A549 (cell line): Measurements from ENCODE around the gene CDIP1. TPM values are rescaled to one million over a fixed set of nuclear protein-coding genes. Genes with fewer than 3 reads are reported as not detected.

Experiments used
- ATAC-seq, 2 experiments: fragments of 200-7000 bp in 1 of 2; fragments of >200 bp in 1 of 2; cut with Nextera tagmentation in 1 of 2; cut with Tn5 transposase in 1 of 2; 3 replicates each; pipeline versions ENCODE4 v1.8.0 to v1.9.1; 2018 to 2020; ENCODE audit warnings: mild to moderate bottlenecking in 1 of 2, moderate library complexity in 1 of 2
- CTCF ChIA-PET: fragments of 300-600 bp; sonication (Branson Sonifier 250); formaldehyde crosslinking; extraction: SDS; loops from one replicate; lab custom pipeline; 2021; ENCODE audit warnings: antibody characterized with exemption, inconsistent platforms; lab: Yijun Ruan, JAX
- POLR2A ChIA-PET: fragments of 350-600 bp; formaldehyde crosslinking; extraction: SDS; loops from one replicate; lab custom pipeline; 2021; ENCODE audit warnings: antibody characterized with exemption, inconsistent platforms; lab: Yijun Ruan, JAX
- DNase-seq, 2 experiments: peaks; one replicate each; pipeline versions ENCODE4 v3.0.0 to v3.0.0-alpha.2; 2011 to 2016; ENCODE audit warnings: low read depth in 1 of 2, low spot score in 1 of 2
- FAIRE-seq: peaks from 2 replicates; lab custom pipeline; 2011; peaks lifted over from hg19 to GRCh38; lab: Jason Lieb, UNC
- H3K27ac ChIP-seq, 2 experiments: fragments of >200 bp; sonication (Bioruptor Twin); formaldehyde crosslinking; 3 replicates each; pipeline ENCODE4 v1.5.1; 2016 to 2017
- H3K4me1 ChIP-seq: fragments of >200 bp; sonication (Bioruptor Twin); formaldehyde crosslinking; 3 replicates; pipeline ENCODE4 v1.6.1; 2016
- H3K4me2 ChIP-seq: fragments of >200 bp; sonication (Bioruptor Twin); formaldehyde crosslinking; 3 replicates; pipeline ENCODE4 v1.6.1; 2016
- H3K4me3 ChIP-seq: fragments of >200 bp; sonication (Bioruptor Twin); formaldehyde crosslinking; 3 replicates; pipeline ENCODE4 v1.5.1; 2016
- H3K9me3 ChIP-seq: fragments of >200 bp; sonication (Bioruptor Twin); formaldehyde crosslinking; 3 replicates; pipeline ENCODE4 v1.6.1; 2016
- BHLHE40 ChIP-seq: IDR thresholded peaks from 2 replicates; pipeline ENCODE4 v1.6.1; 2012; ENCODE audit warnings: low read depth, low read length, inconsistent platforms
- CBX2 ChIP-seq: fragments of 200-600 bp; sonication (generic); IDR thresholded peaks from 2 replicates; pipeline ENCODE4 v1.6.1; 2016; ENCODE audit warnings: low read depth, mild to moderate bottlenecking, borderline replicate concordance
- CHD2 ChIP-seq: fragments of 150-350 bp; IDR thresholded peaks from 2 replicates; pipeline ENCODE4 v1.6.1; 2014; ENCODE audit warnings: low read length; ENCODE audit not compliant: partially characterized antibody
- EHF ChIP-seq: fragments of 250-450 bp; sonication (Bioruptor Pico); IDR thresholded peaks from 2 replicates; pipeline ENCODE4 v1.5.0; 2020; ENCODE audit warnings: mild to moderate bottlenecking
- EP300 ChIP-seq, 2 experiments: fragments of >200 bp; sonication (Bioruptor Twin); formaldehyde crosslinking; IDR thresholded peaks; 2 replicates in 1 of 2; 3 replicates in 1 of 2; pipeline ENCODE4 v1.6.1; 2016 to 2017
- FOSB ChIP-seq: fragments of 250-450 bp; sonication (Bioruptor Pico); IDR thresholded peaks from 2 replicates; pipeline ENCODE4 v1.5.0; 2020; ENCODE audit warnings: mild to moderate bottlenecking, moderate library complexity
- FOSL2 ChIP-seq, 2 experiments: fragments of 450-650 bp in 1 of 2; fragments of >200 bp in 1 of 2; sonication (Bioruptor Twin) in 1 of 2; formaldehyde crosslinking; IDR thresholded peaks; 2 replicates each; pipeline versions ENCODE4 v1.5.0 to v1.6.1; 2016 to 2020; ENCODE audit warnings: mild to moderate bottlenecking in 1 of 2, moderate library complexity in 1 of 2
- HEYL ChIP-seq: fragments of 250-450 bp; sonication (Bioruptor Pico); IDR thresholded peaks from 2 replicates; pipeline ENCODE4 v1.8.0; 2021; ENCODE audit warnings: mild to moderate bottlenecking, moderate library complexity
- HOXA7 ChIP-seq: fragments of 250-450 bp; sonication (Bioruptor Pico); IDR thresholded peaks from 2 replicates; pipeline ENCODE4 v1.5.0; 2020; ENCODE audit warnings: mild to moderate bottlenecking, moderate library complexity
- KDM1A ChIP-seq: fragments of 200-600 bp; sonication (generic); IDR thresholded peaks from 2 replicates; pipeline ENCODE4 v1.6.1; 2016; ENCODE audit warnings: low read depth, mild to moderate bottlenecking
- MYC ChIP-seq: IDR thresholded peaks from 2 replicates; pipeline ENCODE4 v1.6.1; 2012; ENCODE audit warnings: mild to moderate bottlenecking, inconsistent platforms, low read length, improper control_type of control experiment, borderline replicate concordance
- NPAS2 ChIP-seq: fragments of 250-450 bp; sonication (Bioruptor Pico); IDR thresholded peaks from 2 replicates; pipeline ENCODE4 v1.8.0; 2022; ENCODE audit warnings: mild to moderate bottlenecking, moderate library complexity, borderline replicate concordance
- NR3C1 ChIP-seq: fragments of >200 bp; sonication (Bioruptor Twin); formaldehyde crosslinking; IDR thresholded peaks from 3 replicates; pipeline ENCODE4 v1.6.1; 2017
- PHF8 ChIP-seq: fragments of 200-600 bp; sonication (generic); IDR thresholded peaks from 2 replicates; pipeline ENCODE4 v1.6.1; 2016; ENCODE audit warnings: low read depth, mild to moderate bottlenecking, antibody characterized with exemption, moderate library complexity, borderline replicate concordance
- RARB ChIP-seq: fragments of 250-450 bp; sonication (Bioruptor Pico); IDR thresholded peaks from 2 replicates; pipeline ENCODE4 v1.8.0; 2021; ENCODE audit warnings: mild to moderate bottlenecking, moderate library complexity
- RFX5 ChIP-seq: fragments of 450-650 bp; IDR thresholded peaks from 2 replicates; pipeline ENCODE4 v1.7.1; 2014; ENCODE audit warnings: antibody characterized with exemption, mild to moderate bottlenecking, moderate library complexity
- TP53 ChIP-seq: fragments of 250-450 bp; sonication (Bioruptor Pico); IDR thresholded peaks from 2 replicates; pipeline ENCODE4 v1.5.0; 2021; ENCODE audit warnings: mild to moderate bottlenecking, moderate library complexity
- ZNF302 ChIP-seq: fragments of 250-450 bp; sonication (Bioruptor Pico); IDR thresholded peaks from 2 replicates; pipeline ENCODE4 v1.9.0; 2021; ENCODE audit warnings: inconsistent platforms, mild to moderate bottlenecking, moderate library complexity
- WGBS: methylation state at CpG from one replicate; pipeline ENCODE4 v1.1.6; 2017; ENCODE audit errors: missing lambda C conversion rate; 5-methylcytosine and 5-hydroxymethylcytosine counted together
- polyA plus RNA-seq, 4 experiments: library from polyadenylated mRNA; depleted of rRNA in 3 of 4; stranded (reverse); fragments of >200 nt; fragmentation: RNase III in 1 of 4; extraction: RNeasy Plus Mini Kit Qiagen cat#74134 plus additional on column Dnase treatment in 1 of 4; gene quantifications; 2 replicates in 3 of 4; 3 replicates in 1 of 4; pipeline ENCODE4 v1.2.3, GENCODE V29; 2011 to 2017
- TF ChIP-seq, protein P1 (sequence below): IDR thresholded peaks from 2 replicates; pipeline ENCODE4 v1.6.1; 2012
- TF ChIP-seq, protein P2 (sequence below): fragments of 450-650 bp; IDR thresholded peaks from 2 replicates; pipeline ENCODE4 v1.6.1; 2014; ENCODE audit warnings: antibody characterized with exemption
- TF ChIP-seq, protein P3 (sequence below): fragments of 150-350 bp; IDR thresholded peaks from 2 replicates; pipeline ENCODE4 v1.6.1; 2014; ENCODE audit warnings: low read depth, mild to moderate bottlenecking, low read length
- TF ChIP-seq, protein P4 (sequence below): fragments of 250-450 bp; sonication (Bioruptor Pico); IDR thresholded peaks from 2 replicates; pipeline ENCODE4 v1.5.0; 2020; ENCODE audit warnings: low read depth, mild to moderate bottlenecking, moderate library complexity

Gene CDIP1
- polyA plus RNA-seq, 2 of the 4 experiments (the other 2 are of a cell fraction) = 3.7 to 8.4 TPM

DNA sequence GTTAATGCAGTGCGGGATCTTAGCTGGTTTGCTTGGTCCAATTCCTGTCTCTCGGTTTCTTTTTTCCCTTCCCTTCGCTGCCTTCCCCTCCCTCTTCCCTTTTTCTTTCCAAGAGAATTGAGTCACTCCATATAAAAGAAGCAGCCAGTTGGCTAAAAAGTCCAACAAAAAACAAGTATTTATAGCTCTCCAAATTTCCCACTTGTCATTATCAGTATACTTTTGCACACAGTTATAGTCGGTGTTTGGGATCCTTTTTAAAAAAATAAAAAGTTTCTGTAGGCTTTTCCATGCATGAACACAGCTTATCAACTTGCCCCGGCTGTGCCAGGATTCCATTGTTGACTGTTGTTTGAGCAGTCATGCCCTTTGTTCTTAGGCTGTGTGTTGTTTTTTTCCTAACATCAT lies 37.5 kb downstream of the CDIP1 start:
- CTCF ChIA-PET = interaction anchor here (0.7 to 4.9 kb wide), 12 partner anchors 8 to 555 kb away, joined by 3 to 32 read pairs (median 6); partner anchors contain the start of gene HMOX2
- 61% methylated on average over 5 of the region's 5 CpGs for WGBS
- H3K27ac ChIP-seq = peak overlapping the region in 1 of 2 experiments; percentile 44; a peak in 2 of 6 replicates
- DNase-seq = no peak
- POLR2A ChIA-PET = interaction anchor here (0.6 kb wide), 1 partner anchor 506 kb away, joined by 4 read pairs; no protein-coding TSS in a partner anchor
- TF ChIP-seq PHF8 = no peak
- TF ChIP-seq, all 56 proteins: peak for 0
- peak overlapping the region; percentile 44 for H3K4me2 ChIP-seq
- peaks cover 28% of the 10 kb centered on the region for H3K4me1 ChIP-seq
- H3K4me3 ChIP-seq = no peak overlapping the region
- FAIRE-seq (no peak), ATAC-seq (no peak)
- no peaks in the 10 kb centered on the region for H3K9me3 ChIP-seq

DNA sequence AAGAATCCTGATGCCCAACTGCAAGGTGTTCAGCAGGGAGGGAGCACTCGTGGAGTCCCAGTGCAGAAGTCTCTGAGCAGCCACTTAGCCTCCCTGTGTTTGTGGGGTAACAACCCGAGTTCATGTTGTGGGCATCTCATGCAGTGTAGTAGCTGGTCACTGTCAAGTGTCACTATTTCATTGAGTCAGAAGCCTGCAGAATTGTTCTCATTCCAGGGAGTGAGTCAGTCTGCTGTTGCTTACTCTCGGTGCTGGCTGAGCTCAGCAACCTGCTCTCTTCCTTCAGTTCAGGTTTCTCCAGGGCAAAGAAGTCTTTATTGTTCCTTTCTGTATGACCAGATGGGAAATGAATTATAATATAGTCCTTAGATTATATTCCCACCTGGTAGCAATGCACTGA lies 38.3 kb downstream of the CDIP1 start:
- ChIA-PET POLR2A (interaction anchor here (1.0 kb wide), 1 partner anchor 24 kb away, joined by 4 read pairs; the partner anchor contains the start of gene HMOX2), CTCF (interaction anchor here (1.0 to 4.9 kb wide), 11 partner anchors 9 to 456 kb away, joined by 3 to 32 read pairs (median 7); partner anchors contain the start of gene HMOX2)
- TF ChIP-seq FOSL2 (IDR thresholded peaks at IDR 0.05) (no peak; the same call in 1 of the 2 replicates), FOSL2 (CRISPR knock-in tag; IDR thresholded peaks at IDR 0.05) (peak; percentile 60), KDM1A (no peak)
- peak; percentile 90 to 93 for ATAC-seq
- H3K4me1 ChIP-seq = peaks cover 36% of the 10 kb centered on the region
- peak overlapping the region; percentile 44 for H3K4me2 ChIP-seq
- no peaks in the 10 kb centered on the region for H3K9me3 ChIP-seq
- no peak for FAIRE-seq
- WGBS = 5% methylated on average over 3 of the region's 3 CpGs
- no peak overlapping the region for H3K4me3 ChIP-seq
- H3K27ac ChIP-seq = peak overlapping the region in 1 of 2 experiments; percentile 44; a peak in 1 of 6 replicates
- DNase-seq = peak; percentile 33 to 67

DNA sequence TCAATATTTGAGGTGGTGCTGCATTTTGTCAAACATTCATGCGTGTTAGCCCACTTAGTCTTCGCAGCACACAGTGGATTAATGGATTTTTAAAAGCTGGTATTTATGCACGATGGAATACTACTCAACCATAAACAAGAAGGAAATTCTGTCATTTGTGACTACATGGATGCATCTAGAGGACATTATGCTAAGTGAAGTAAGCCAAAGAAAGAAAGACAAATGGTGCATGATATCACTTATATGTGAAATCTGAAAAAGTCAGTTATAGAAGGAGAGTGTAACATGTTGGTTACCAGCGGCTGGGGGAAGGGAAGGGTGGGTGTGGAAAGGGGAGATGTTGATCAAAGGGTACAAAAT lies 39.4 kb downstream of the CDIP1 start:
- Histone ChIP-seq H3K4me2 (no peak overlapping the region), H3K4me1 (peaks cover 45% of the 10 kb centered on the region), H3K9me3 (no peaks in the 10 kb centered on the region), H3K4me3 (no peak overlapping the region), H3K27ac (no peak overlapping the region)
- ChIA-PET CTCF (interaction anchor here (0.9 to 4.9 kb wide), 10 partner anchors 8 to 457 kb away, joined by 3 to 32 read pairs (median 6); partner anchors contain the start of gene HMOX2), POLR2A (no interaction called here)
- no peak for TF ChIP-seq MYC
- no peak for TF ChIP-seq PHF8
- TF ChIP-seq HEYL (CRISPR knock-in tag) = no peak
- no peak for TF ChIP-seq ZNF302 (CRISPR knock-in tag)
- no peak for TF ChIP-seq RFX5
- no peak for TF ChIP-seq NPAS2 (CRISPR knock-in tag)
- TF ChIP-seq HOXA7 (CRISPR knock-in tag) = no peak
- TF ChIP-seq NR3C1 = no peak
- no peak for TF ChIP-seq EP300 (IDR thresholded peaks at IDR 0.05)
- TF ChIP-seq KDM1A = no peak
- TF ChIP-seq, protein P1, sequence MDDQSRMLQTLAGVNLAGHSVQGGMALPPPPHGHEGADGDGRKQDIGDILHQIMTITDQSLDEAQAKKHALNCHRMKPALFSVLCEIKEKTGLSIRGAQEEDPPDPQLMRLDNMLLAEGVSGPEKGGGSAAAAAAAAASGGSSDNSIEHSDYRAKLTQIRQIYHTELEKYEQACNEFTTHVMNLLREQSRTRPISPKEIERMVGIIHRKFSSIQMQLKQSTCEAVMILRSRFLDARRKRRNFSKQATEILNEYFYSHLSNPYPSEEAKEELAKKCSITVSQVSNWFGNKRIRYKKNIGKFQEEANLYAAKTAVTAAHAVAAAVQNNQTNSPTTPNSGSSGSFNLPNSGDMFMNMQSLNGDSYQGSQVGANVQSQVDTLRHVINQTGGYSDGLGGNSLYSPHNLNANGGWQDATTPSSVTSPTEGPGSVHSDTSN = no peak
- no peak for TF ChIP-seq BHLHE40
- no peak for TF ChIP-seq CHD2
- no peak for TF ChIP-seq TP53 (CRISPR knock-in tag)
- WGBS = 93% methylated on average over 4 of the region's 4 CpGs
- no peak for DNase-seq
- ATAC-seq = no peak
- FAIRE-seq = no peak

DNA sequence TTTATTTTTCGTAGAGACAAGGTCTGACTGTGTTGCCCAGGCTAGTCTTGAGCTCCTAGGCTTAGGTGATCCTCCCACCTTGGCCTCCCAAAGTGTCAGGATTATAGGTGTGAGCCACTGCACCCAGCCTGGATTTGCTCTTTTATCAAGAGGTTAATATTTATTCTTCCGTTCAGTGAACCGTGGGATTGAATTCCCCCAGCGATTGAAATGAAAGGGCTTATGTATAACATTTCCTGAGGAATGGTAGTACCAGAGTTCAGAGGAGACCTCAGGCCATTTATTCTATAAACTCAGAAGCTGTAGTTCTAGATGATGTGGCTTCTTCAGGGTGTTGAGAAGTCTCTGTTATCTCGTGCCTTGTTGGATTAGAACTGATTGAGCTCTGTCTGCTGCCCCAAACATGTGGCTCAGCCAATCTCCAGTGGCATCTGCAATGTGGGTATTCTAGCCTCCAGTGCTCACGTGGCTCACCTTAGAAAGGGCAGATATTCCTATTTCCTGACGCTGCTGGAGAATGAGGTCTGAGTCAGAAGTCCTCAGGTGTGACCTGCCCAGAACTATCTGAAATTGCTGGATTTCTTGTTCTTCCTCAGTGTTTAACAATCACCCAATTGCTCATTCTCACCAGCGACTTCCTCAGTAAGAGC lies 39.9 kb downstream of the CDIP1 start:
- FAIRE-seq (no peak), ATAC-seq (no peak), DNase-seq (no peak)
- Histone ChIP-seq H3K4me3 (no peak overlapping the region), H3K4me1 (peaks cover 45% of the 10 kb centered on the region), H3K27ac (no peak overlapping the region), H3K9me3 (no peaks in the 10 kb centered on the region), H3K4me2 (no peak overlapping the region)
- TF ChIP-seq, protein P2, sequence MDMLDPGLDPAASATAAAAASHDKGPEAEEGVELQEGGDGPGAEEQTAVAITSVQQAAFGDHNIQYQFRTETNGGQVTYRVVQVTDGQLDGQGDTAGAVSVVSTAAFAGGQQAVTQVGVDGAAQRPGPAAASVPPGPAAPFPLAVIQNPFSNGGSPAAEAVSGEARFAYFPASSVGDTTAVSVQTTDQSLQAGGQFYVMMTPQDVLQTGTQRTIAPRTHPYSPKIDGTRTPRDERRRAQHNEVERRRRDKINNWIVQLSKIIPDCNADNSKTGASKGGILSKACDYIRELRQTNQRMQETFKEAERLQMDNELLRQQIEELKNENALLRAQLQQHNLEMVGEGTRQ = no peak
- TF ChIP-seq BHLHE40 (no peak), EHF (CRISPR knock-in tag) (no peak), RARB (CRISPR knock-in tag) (no peak), KDM1A (no peak), CBX2 (no peak), FOSB (CRISPR knock-in tag) (no peak)
- TF ChIP-seq, protein P3, sequence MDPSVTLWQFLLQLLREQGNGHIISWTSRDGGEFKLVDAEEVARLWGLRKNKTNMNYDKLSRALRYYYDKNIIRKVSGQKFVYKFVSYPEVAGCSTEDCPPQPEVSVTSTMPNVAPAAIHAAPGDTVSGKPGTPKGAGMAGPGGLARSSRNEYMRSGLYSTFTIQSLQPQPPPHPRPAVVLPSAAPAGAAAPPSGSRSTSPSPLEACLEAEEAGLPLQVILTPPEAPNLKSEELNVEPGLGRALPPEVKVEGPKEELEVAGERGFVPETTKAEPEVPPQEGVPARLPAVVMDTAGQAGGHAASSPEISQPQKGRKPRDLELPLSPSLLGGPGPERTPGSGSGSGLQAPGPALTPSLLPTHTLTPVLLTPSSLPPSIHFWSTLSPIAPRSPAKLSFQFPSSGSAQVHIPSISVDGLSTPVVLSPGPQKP = no peak
- TF ChIP-seq, protein P4, sequence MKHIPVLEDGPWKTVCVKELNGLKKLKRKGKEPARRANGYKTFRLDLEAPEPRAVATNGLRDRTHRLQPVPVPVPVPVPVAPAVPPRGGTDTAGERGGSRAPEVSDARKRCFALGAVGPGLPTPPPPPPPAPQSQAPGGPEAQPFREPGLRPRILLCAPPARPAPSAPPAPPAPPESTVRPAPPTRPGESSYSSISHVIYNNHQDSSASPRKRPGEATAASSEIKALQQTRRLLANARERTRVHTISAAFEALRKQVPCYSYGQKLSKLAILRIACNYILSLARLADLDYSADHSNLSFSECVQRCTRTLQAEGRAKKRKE (CRISPR knock-in tag) = no peak
- 78% methylated on average over 8 of the region's 8 CpGs for WGBS
- ChIA-PET CTCF (interaction anchor here (0.6 to 4.9 kb wide), 10 partner anchors 8 to 457 kb away, joined by 3 to 32 read pairs (median 6); partner anchors contain the start of gene HMOX2), POLR2A (no interaction called here)
